Epithelial cell of proximal tubule (primary cell): ENCODE results near the gene KIF2C. TPM values are rescaled to one million over a fixed set of nuclear protein-coding genes. Genes with fewer than 3 reads are reported as not detected.
A peak's percentile ranks its signal among the peaks of the same experiment; 100 is the strongest.

Source experiments
- DNase-seq: peaks from one replicate; pipeline ENCODE4 v3.0.0-alpha.2; 2011; ENCODE audit warnings: low read depth
- H3K4me3 ChIP-seq: 2 replicates; pipeline ENCODE4 v1.5.1; 2011; ENCODE audit warnings: low read depth, mild to moderate bottlenecking, low read length
- total RNA-seq: library from RNA; depleted of rRNA; stranded (reverse); fragments of >200 nt; gene quantifications from 2 replicates; pipeline ENCODE4 v1.2.3, GENCODE V29; 2015
- TF ChIP-seq, protein P1 (sequence below): conservative IDR thresholded peaks from 2 replicates; pipeline ENCODE4 v1.5.1; 2012; ENCODE audit warnings: low read depth, mild to moderate bottlenecking, low read length

Gene KIF2C
- total RNA-seq, 1 donor from 2014 or later, result 72.8 TPM

DNA sequence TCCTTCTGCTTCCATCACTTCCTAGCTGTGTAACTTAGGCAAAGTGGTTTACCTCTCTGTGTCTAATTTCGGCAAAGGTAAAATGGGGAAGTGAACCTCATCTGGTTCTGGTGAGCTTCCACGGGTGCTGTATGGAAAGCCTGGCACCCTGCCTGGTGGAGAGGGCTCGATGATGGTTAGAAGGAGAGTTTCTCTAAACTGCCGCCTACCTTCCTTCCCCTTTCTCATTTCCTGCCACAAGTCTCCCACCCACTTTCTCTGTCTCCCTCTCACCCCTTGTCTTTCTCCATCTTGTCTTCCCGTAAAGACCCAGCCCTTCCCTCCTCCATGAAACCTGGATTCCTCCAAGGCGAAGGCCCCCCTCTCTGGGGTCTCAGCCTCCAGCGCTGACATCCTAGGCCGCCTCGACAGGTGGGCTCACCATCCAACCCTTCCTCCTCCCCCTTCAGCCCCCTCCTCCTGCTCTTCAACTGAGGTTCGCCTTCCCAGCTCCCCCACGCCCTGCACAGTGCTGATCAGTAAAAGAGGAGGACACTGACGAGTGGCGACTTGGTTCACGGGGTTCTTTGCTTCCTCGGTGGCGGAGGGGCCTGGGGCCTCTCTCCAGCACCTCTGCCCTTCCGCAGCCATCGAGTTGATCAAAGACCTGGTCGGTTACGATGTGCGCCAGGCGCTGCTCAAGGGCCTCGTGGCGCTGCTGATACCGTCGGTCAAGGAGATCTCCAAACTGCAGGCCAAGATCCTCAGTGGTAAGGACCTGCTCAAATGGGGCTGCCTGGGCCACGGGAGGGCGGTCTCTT is 15.9 kb upstream of the KIF2C start:
- no peak overlapping the region for H3K4me3 ChIP-seq
- TF ChIP-seq, protein P1, sequence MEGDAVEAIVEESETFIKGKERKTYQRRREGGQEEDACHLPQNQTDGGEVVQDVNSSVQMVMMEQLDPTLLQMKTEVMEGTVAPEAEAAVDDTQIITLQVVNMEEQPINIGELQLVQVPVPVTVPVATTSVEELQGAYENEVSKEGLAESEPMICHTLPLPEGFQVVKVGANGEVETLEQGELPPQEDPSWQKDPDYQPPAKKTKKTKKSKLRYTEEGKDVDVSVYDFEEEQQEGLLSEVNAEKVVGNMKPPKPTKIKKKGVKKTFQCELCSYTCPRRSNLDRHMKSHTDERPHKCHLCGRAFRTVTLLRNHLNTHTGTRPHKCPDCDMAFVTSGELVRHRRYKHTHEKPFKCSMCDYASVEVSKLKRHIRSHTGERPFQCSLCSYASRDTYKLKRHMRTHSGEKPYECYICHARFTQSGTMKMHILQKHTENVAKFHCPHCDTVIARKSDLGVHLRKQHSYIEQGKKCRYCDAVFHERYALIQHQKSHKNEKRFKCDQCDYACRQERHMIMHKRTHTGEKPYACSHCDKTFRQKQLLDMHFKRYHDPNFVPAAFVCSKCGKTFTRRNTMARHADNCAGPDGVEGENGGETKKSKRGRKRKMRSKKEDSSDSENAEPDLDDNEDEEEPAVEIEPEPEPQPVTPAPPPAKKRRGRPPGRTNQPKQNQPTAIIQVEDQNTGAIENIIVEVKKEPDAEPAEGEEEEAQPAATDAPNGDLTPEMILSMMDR, result no peak
- DNase-seq, result no peak

DNA sequence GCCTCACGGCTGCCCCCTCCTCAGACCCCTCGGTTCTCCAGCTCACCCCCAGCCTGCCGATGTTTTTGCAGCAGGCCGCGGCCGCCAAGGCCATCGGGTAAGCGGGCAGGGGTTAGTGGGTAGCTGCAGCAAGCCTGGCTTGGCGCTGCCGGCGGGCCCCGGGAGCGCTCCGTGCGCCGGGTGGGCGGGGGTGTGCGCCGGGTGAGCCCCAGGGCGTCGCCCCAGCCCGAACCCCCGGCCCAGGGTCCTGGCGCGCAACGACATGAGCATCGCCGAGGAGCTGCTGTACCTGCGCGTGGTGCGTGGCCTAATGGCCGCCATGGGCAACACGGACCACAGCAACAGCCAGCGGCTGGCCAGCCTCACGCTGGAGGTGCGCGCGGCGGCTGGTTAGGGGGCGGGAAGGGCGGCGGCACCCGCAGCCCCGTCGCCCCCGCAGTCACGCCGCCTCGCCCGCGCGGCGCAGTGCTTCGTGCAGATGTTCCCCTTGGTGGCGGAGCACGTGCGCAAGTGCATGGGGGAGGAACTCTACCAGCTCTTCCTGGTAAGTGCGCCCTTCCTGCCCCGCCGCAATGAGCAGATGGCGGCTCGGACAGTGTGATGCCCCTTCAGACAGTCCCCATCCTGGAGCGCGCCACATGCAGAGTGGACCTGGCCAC is 15.2 kb upstream of the KIF2C start:
- H3K4me3 ChIP-seq, result no peak overlapping the region
- DNase-seq, result no peak
- TF ChIP-seq, protein P1, result no peak

DNA sequence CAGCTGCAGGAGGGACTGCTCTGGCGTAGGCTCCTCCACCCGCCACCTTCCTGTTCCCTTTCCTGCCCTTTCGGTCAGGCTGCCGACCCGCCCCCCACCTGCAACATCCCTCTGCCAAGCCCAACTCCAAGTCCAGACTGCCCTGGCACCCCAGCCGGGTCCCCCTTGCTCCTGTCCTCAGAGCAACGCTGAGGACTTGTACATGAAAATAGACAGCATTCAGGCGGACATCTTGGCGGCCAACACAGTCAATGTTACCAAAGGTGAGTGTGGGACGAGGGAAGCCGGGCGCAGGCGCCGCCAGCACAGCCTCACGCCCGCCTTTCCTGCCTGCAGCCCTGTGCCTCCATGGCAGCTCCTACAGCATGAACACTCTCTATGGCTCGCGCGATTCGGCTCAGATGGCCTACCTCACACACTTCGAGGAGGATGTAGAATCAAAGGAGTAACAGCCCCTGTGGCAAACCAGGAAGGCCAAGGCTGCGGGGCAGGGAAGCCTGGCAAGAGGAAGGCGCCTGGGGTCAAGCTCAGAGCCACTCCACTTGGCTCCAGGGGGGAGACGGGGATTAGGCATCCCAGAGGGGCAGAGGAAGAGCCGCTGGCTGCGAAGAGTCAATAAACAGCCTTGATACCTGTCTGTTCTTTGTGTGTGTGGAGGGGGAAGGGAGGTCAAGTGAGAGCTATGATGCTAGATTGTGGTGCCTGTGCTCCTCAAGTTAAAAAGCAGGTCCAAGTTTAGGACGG is 14.5 kb upstream of the KIF2C start:
- no peak overlapping the region for H3K4me3 ChIP-seq
- no peak for DNase-seq
- TF ChIP-seq, protein P1, result no peak

GRCh38 chr1:44730741-44731512 is 8.7 kb upstream of the KIF2C start, which contains the start of gene RNU5D-1:
RNU5D-1 (minus strand) TSS chr1:44731170.
- peak within 1 kb of the TSS; percentile 25 for H3K4me3 ChIP-seq
- peak; percentile 99 for DNase-seq
- TF ChIP-seq, protein P1, result peak; percentile 86

- no peak overlapping the region for H3K4me3 ChIP-seq
- no peak for DNase-seq
- TF ChIP-seq, protein P1, result no peak
These were observed 6.3 kb upstream of the KIF2C start for GRCh38 chr1:44733365-44733764.

- TF ChIP-seq, protein P1, result no peak
- no peak overlapping the region for H3K4me3 ChIP-seq
- DNase-seq, result no peak
These were observed 5.9 kb upstream of the KIF2C start for GRCh38 chr1:44733784-44734183.
